Measurements from ENCODE around the gene SLC38A11.
"Not testable (repeated sequence)": the region's sequence is repeated elsewhere in the genome, so short reads cannot be mapped to it uniquely, and the experiment has no call there.

SLC38A11 gene

GRCh38 chr2:164871404-164871803 lies 83.9 kb downstream of the SLC38A11 start:
- Mint-ChIP-seq H3K36me3 (no peaks in the 10 kb centered on the region), H3K27ac (no peak overlapping the region), H3K27me3 (no peaks in the 10 kb centered on the region), H3K4me1 (peaks cover 21% of the 10 kb centered on the region), H3K9me3 (no peaks in the 10 kb centered on the region), H3K4me3 (no peak overlapping the region)
- ATAC-seq (ENCODE audit: low read depth), result no peak
- DNase-seq (ENCODE audit: low spot score in 2 of 2), result no peak

GRCh38 chr2:164869420-164869772 lies 85.9 kb downstream of the SLC38A11 start:
- Mint-ChIP-seq H3K4me1 (peaks cover 25% of the 10 kb centered on the region), H3K9me3 (no peaks in the 10 kb centered on the region), H3K27ac (peak overlapping the region; percentile 40), H3K27me3 (no peaks in the 10 kb centered on the region), H3K36me3 (no peaks in the 10 kb centered on the region), H3K4me3 (no peak overlapping the region)
- DNase-seq (ENCODE audit: low spot score in 2 of 2) (no peak), ATAC-seq (ENCODE audit: low read depth) (no peak)

GRCh38 chr2:164868563-164869419 lies 86.5 kb downstream of the SLC38A11 start:
- Mint-ChIP-seq H3K27ac (peak overlapping the region; percentile 40), H3K9me3 (no peaks in the 10 kb centered on the region), H3K36me3 (no peaks in the 10 kb centered on the region), H3K27me3 (no peaks in the 10 kb centered on the region), H3K4me3 (no peak overlapping the region), H3K4me1 (peaks cover 25% of the 10 kb centered on the region)
- ATAC-seq (ENCODE audit: low read depth) (no peak), DNase-seq (ENCODE audit: low spot score in 2 of 2) (no peak)

GRCh38 chr2:164867779-164868397 lies 87.4 kb downstream of the SLC38A11 start:
- Mint-ChIP-seq H3K4me1 (peaks cover 25% of the 10 kb centered on the region), H3K4me3 (no peak overlapping the region), H3K27me3 (no peaks in the 10 kb centered on the region)

GRCh38 chr2:164866381-164866780 lies 88.9 kb downstream of the SLC38A11 start:
- Mint-ChIP-seq H3K4me3 (peak overlapping the region; percentile 60), H3K4me1 (peaks cover 25% of the 10 kb centered on the region), H3K27ac (peak overlapping the region; percentile 93)
- peak; percentile 13 to 27 for DNase-seq (ENCODE audit: low spot score in 2 of 2)
- not testable (repeated sequence) for H3K27me3 Mint-ChIP-seq, H3K9me3 Mint-ChIP-seq, H3K36me3 Mint-ChIP-seq
- peak; percentile 98 for ATAC-seq (ENCODE audit: low read depth)

More at GRCh38 chr2:164867779-164868397, 87.4 kb downstream of the SLC38A11 start:
- Mint-ChIP-seq H3K27ac (peak overlapping the region; percentile 40), H3K36me3 (no peaks in the 10 kb centered on the region), H3K9me3 (no peaks in the 10 kb centered on the region)
- ATAC-seq (ENCODE audit: low read depth) (no peak), DNase-seq (ENCODE audit: low spot score in 2 of 2) (no peak)

- Mint-ChIP-seq H3K36me3 (peaks cover 5% of the 10 kb centered on the region), H3K4me1 (no peaks in the 10 kb centered on the region), H3K27ac (no peak overlapping the region), H3K9me3 (no peaks in the 10 kb centered on the region), H3K27me3 (no peaks in the 10 kb centered on the region), H3K4me3 (no peak overlapping the region)
- DNase-seq (ENCODE audit: low spot score in 2 of 2), result no peak
- ATAC-seq (ENCODE audit: low read depth), result no peak
Observed at GRCh38 chr2:164860694-164861042, 94.7 kb downstream of the SLC38A11 start.

- not testable (repeated sequence) for H3K4me3 Mint-ChIP-seq; ATAC-seq (ENCODE audit: low read depth); H3K27me3 Mint-ChIP-seq; H3K36me3 Mint-ChIP-seq; H3K4me1 Mint-ChIP-seq; DNase-seq (ENCODE audit: low spot score in 2 of 2); H3K9me3 Mint-ChIP-seq; H3K27ac Mint-ChIP-seq
Observed at GRCh38 chr2:164859906-164860693, 95.2 kb downstream of the SLC38A11 start.

GRCh38 chr2:164859251-164859818 lies 96.0 kb downstream of the SLC38A11 start:
- ATAC-seq (ENCODE audit: low read depth), result no peak
- no peak overlapping the region for H3K27ac Mint-ChIP-seq
- no peaks in the 10 kb centered on the region for H3K4me1 Mint-ChIP-seq
- no peak for DNase-seq (ENCODE audit: low spot score in 2 of 2)
- H3K27me3 Mint-ChIP-seq, result no peaks in the 10 kb centered on the region
- peaks cover 5% of the 10 kb centered on the region for H3K36me3 Mint-ChIP-seq
- no peaks in the 10 kb centered on the region for H3K9me3 Mint-ChIP-seq
- no peak overlapping the region for H3K4me3 Mint-ChIP-seq

- Mint-ChIP-seq H3K4me3 (no peak overlapping the region), H3K27me3 (no peaks in the 10 kb centered on the region), H3K4me1 (peaks cover 3% of the 10 kb centered on the region), H3K27ac (no peak overlapping the region), H3K9me3 (no peaks in the 10 kb centered on the region), H3K36me3 (no peaks in the 10 kb centered on the region)
- DNase-seq (ENCODE audit: low spot score in 2 of 2) (no peak), ATAC-seq (ENCODE audit: low read depth) (no peak)
Observed at GRCh38 chr2:164852086-164852485, 103.2 kb downstream of the SLC38A11 start.

GRCh38 chr2:164850235-164850634 lies 105.1 kb downstream of the SLC38A11 start:
- Mint-ChIP-seq H3K4me1 (peaks cover 3% of the 10 kb centered on the region), H3K27ac (no peak overlapping the region), H3K36me3 (no peaks in the 10 kb centered on the region), H3K9me3 (no peaks in the 10 kb centered on the region), H3K4me3 (no peak overlapping the region), H3K27me3 (no peaks in the 10 kb centered on the region)
- ATAC-seq (ENCODE audit: low read depth) (peak; percentile 83), DNase-seq (ENCODE audit: low spot score in 2 of 2) (peak in 1 of 2 donors; percentile 14)

- ATAC-seq (ENCODE audit: low read depth), result no peak
- Mint-ChIP-seq H3K27me3 (no peaks in the 10 kb centered on the region), H3K4me1 (peaks cover 3% of the 10 kb centered on the region), H3K9me3 (no peaks in the 10 kb centered on the region), H3K36me3 (no peaks in the 10 kb centered on the region), H3K4me3 (no peak overlapping the region), H3K27ac (no peak overlapping the region)
- DNase-seq (ENCODE audit: low spot score in 2 of 2), result no peak
Observed at GRCh38 chr2:164849506-164849905, 105.8 kb downstream of the SLC38A11 start.

- no peak for DNase-seq (ENCODE audit: low spot score in 2 of 2)
- Mint-ChIP-seq H3K36me3 (no peaks in the 10 kb centered on the region), H3K4me3 (no peak overlapping the region), H3K4me1 (peaks cover 5% of the 10 kb centered on the region), H3K27me3 (no peaks in the 10 kb centered on the region), H3K9me3 (no peaks in the 10 kb centered on the region), H3K27ac (no peak overlapping the region)
- ATAC-seq (ENCODE audit: low read depth), result no peak
Observed at GRCh38 chr2:164847981-164848741, 107.2 kb downstream of the SLC38A11 start.

GRCh38 chr2:164847291-164847690 lies 108.0 kb downstream of the SLC38A11 start:
- no peak for ATAC-seq (ENCODE audit: low read depth)
- H3K4me3 Mint-ChIP-seq, result no peak overlapping the region
- no peaks in the 10 kb centered on the region for H3K27me3 Mint-ChIP-seq
- H3K36me3 Mint-ChIP-seq, result no peaks in the 10 kb centered on the region
- DNase-seq (ENCODE audit: low spot score in 2 of 2), result no peak
- peaks cover 5% of the 10 kb centered on the region for H3K4me1 Mint-ChIP-seq
- no peaks in the 10 kb centered on the region for H3K9me3 Mint-ChIP-seq
- no peak overlapping the region for H3K27ac Mint-ChIP-seq
